ENCODE measurements around the gene FIGNL2.

GRCh38 chr12:51851413-51852124, 3.1 kb upstream of the FIGNL2 start:
- TF ChIP-seq TP53 (CRISPR knock-in tag; IDR thresholded peaks at IDR 0.05) (no peak), CTCF (IDR thresholded peaks at IDR 0.05) (no peak), CEBPB (IDR thresholded peaks at IDR 0.05) (no peak), MAX (IDR thresholded peaks at IDR 0.05) (no peak), POLR2A (IDR thresholded peaks at IDR 0.05; ENCODE audit: low read length) (no peak), NPAS2 (CRISPR knock-in tag; IDR thresholded peaks at IDR 0.05; ENCODE audit: borderline replicate concordance) (no peak), PHF8 (IDR thresholded peaks at IDR 0.05; ENCODE audit: borderline replicate concordance, low read depth) (no peak), MAFK (IDR thresholded peaks at IDR 0.05; ENCODE audit: partially characterized antibody) (no peak), HMGXB4 (CRISPR knock-in tag; IDR thresholded peaks at IDR 0.05; ENCODE audit: borderline replicate concordance) (no peak), GATA3 (IDR thresholded peaks at IDR 0.05; ENCODE audit: borderline replicate concordance) (no peak), ZC3H11A (IDR thresholded peaks at IDR 0.05) (no peak), SMC3 (IDR thresholded peaks at IDR 0.05) (no peak), ZFP36 (IDR thresholded peaks at IDR 0.05; ENCODE audit: borderline replicate concordance, partially characterized antibody) (no peak)

Data from A549 (cell line).